ENCODE results near the gene CFAP100. TPM values are rescaled to one million over a fixed set of nuclear protein-coding genes. Genes with fewer than 3 reads are reported as not detected.
A peak's percentile ranks its signal among the peaks of the same experiment; 100 is the strongest.

Gene CFAP100
- total and polyA plus RNA-seq, 9 of the 15 experiments (the other 6 are each of a cell fraction or from before 2014, with no cell fraction given) = not detected

GRCh38 chr3:126354776-126355175 lies 39.9 kb upstream of the CFAP100 start:
- Histone ChIP-seq H3K36me3 (ENCODE audit: control insufficient read depth, insufficient read depth, low read length) (no peaks in the 10 kb centered on the region), H3K4me2 (ENCODE audit: insufficient read depth, low read length) (no peak overlapping the region), H3K9me1 (ENCODE audit: control insufficient read depth, insufficient read depth, low read length) (no peaks in the 10 kb centered on the region), H3K9me3 (replicated peaks; ENCODE audit: control insufficient read depth, insufficient read depth, low read depth, low read length) (no peaks in the 10 kb centered on the region), H3K9ac (ENCODE audit: insufficient read depth in 1 of 2, low read depth in 2 of 2, low read length in 2 of 2) (peak overlapping the region in 1 of 2 experiments; percentile 52; a peak in 2 of 4 replicates), H3K4me1 (replicated peaks in 1 of 2; ENCODE audit: control insufficient read depth in 2 of 2, insufficient read depth in 2 of 2, low read length in 2 of 2) (peaks cover 5 to 34% of the 10 kb centered on the region in 2 experiments; a peak in 3 of 5 replicates), H3K27ac (ENCODE audit: extremely low read depth, low read depth, low read length) (no peak overlapping the region), H3K27me3 (ENCODE audit: control insufficient read depth in 2 of 2, insufficient read depth in 2 of 2, low read length in 2 of 2) (peaks cover 0 to 11% of the 10 kb centered on the region in 2 experiments; a peak in 2 of 5 replicates), H2AFZ (ENCODE audit: low read depth, low read length) (no peak overlapping the region), H3K4me3 (no peak overlapping the region), H4K20me1 (replicated peaks; ENCODE audit: control insufficient read depth, insufficient read depth, low read length) (no peaks in the 10 kb centered on the region), H3K79me2 (ENCODE audit: control insufficient read depth, insufficient read depth, low read length) (no peaks in the 10 kb centered on the region)
- intact Hi-C loops (cut with micrococcal nuclease) = no loop called here
- 90% methylated on average over 3 of the region's 7 CpGs for WGBS (ENCODE audit: insufficient coverage, low coverage, missing lambda C conversion rate)
- ATAC-seq (no peak), FAIRE-seq (no peak), DNase-seq (ENCODE audit: extremely low read depth in 1 of 4, low spot score in 3 of 4) (no peak)
- in situ Hi-C loops (cut with MboI) = no loop called here
- CTCF ChIA-PET (ENCODE audit: low intra/inter-chr PET ratio) = no interaction called here
- POLR2A ChIA-PET = no interaction called here
- no TSS peak for BruUV-seq (replicated peaks)
- TF ChIP-seq SMARCA5 (IDR thresholded peaks at IDR 0.05) (no peak), TCF7L2 (IDR thresholded peaks at IDR 0.05; ENCODE audit: low read depth, low read length) (no peak), HNRNPH1 (optimal IDR thresholded peaks at IDR 0.05; ENCODE audit: low read depth, low read length) (no peak), ZBED1 (IDR thresholded peaks at IDR 0.05) (no peak), KLF6 (CRISPR knock-in tag; IDR thresholded peaks at IDR 0.05; ENCODE audit: borderline replicate concordance) (no peak), CAMTA2 (CRISPR knock-in tag; conservative IDR thresholded peaks at IDR 0.05) (no peak), THAP12 (CRISPR knock-in tag; IDR thresholded peaks at IDR 0.05) (no peak), GTF2F1 (IDR thresholded peaks at IDR 0.05; ENCODE audit: low read depth, low read length) (no peak)
- TF ChIP-seq, protein P1, sequence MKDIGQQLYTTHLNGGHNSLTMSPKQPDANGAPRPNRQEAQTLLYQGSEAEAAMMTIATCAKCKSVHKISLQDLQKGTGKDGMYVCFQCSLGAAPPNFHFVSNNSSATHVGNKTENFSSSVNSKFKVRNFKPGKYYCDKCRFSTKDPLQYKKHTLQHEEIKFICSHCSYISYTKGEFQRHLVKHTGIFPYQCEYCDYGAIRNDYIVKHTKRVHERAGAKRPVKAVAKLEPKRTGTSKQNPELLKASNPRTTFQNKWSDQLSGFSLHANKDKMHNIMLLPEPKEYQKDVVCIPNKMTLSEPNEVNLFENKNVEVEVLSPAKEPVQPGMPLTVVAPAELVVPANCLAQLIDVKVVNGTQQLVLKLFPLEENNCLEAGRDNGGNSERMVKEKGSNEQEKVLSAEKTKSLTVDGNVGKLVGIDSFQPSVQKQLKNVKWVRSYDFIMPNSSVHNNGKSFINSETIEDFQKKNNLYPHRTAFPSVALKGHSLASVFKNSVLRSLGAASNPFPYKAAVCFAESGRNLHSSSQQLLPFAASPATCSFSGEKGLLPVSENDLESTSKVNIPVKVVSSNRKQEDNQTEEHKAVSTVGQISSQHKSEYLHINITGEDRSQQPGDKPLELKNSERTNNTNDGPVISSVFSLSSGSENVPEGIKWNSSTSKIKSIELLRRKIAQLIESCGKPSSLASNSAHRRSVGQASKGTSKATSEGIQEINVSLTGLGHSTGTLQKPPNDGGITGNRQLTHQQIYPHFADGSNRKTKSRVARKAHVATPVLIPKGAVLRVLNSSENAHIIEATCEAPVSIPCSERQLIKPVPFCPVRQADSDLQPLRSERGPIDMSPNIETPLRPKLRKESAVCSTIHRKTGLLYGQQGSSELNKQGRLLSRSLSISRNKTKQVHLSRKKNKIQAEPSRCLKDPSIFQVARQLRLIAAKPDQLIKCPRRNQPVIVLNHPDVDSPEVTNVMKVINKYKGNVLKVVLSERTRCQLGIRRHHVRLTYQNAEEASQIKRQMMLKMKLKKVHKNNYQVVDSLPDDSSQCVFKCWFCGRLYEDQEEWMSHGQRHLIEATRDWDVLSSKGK (CRISPR knock-in tag; IDR thresholded peaks at IDR 0.05) = no peak
- TF ChIP-seq, protein P2, sequence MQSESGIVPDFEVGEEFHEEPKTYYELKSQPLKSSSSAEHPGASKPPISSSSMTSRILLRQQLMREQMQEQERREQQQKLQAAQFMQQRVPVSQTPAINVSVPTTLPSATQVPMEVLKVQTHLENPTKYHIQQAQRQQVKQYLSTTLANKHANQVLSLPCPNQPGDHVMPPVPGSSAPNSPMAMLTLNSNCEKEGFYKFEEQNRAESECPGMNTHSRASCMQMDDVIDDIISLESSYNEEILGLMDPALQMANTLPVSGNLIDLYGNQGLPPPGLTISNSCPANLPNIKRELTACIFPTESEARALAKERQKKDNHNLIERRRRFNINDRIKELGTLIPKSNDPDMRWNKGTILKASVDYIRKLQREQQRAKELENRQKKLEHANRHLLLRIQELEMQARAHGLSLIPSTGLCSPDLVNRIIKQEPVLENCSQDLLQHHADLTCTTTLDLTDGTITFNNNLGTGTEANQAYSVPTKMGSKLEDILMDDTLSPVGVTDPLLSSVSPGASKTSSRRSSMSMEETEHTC (IDR thresholded peaks at IDR 0.05) = no peak
- TF ChIP-seq, protein P3, sequence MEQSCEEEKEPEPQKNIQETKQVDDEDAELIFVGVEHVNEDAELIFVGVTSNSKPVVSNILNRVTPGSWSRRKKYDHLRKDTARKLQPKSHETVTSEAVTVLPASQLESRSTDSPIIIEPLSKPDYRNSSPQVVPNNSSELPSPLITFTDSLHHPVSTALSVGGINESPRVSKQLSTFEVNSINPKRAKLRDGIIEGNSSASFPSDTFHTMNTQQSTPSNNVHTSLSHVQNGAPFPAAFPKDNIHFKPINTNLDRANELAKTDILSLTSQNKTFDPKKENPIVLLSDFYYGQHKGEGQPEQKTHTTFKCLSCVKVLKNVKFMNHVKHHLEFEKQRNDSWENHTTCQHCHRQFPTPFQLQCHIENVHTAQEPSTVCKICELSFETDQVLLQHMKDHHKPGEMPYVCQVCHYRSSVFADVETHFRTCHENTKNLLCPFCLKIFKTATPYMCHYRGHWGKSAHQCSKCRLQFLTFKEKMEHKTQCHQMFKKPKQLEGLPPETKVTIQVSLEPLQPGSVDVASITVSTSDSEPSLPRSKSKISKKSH (CRISPR knock-in tag; IDR thresholded peaks at IDR 0.05) = no peak

All from K562 (cell line).